RWPE1 (cell line): ENCODE data around the gene LRRC36.

Experiments used
- CTCF ChIA-PET: fragments of 350-600 bp; sonication (Branson Sonifier 250); formaldehyde crosslinking; extraction: SDS; loops from one replicate; lab custom pipeline; 2021; lab: Yijun Ruan, JAX
- POLR2A ChIA-PET: fragments of 400-600 bp; formaldehyde crosslinking; extraction: SDS; loops from one replicate; lab custom pipeline; 2020; ENCODE audit warnings: antibody characterized with exemption; ENCODE audit not compliant: low non-redundant PET; lab: Yijun Ruan, JAX
- DNase-seq: peaks from one replicate; pipeline ENCODE4 v3.0.0; 2012; ENCODE audit warnings: low spot score
- H3K27ac ChIP-seq: fragments of 450-650 bp; 2 replicates; pipeline ENCODE4 v1.5.1; 2017
- TF ChIP-seq, protein P1 (sequence below): fragments of 450-650 bp; conservative IDR thresholded peaks from 2 replicates; pipeline ENCODE4 v1.5.1; 2017; ENCODE audit warnings: low read depth, mild to moderate bottlenecking

Gene LRRC36

DNA sequence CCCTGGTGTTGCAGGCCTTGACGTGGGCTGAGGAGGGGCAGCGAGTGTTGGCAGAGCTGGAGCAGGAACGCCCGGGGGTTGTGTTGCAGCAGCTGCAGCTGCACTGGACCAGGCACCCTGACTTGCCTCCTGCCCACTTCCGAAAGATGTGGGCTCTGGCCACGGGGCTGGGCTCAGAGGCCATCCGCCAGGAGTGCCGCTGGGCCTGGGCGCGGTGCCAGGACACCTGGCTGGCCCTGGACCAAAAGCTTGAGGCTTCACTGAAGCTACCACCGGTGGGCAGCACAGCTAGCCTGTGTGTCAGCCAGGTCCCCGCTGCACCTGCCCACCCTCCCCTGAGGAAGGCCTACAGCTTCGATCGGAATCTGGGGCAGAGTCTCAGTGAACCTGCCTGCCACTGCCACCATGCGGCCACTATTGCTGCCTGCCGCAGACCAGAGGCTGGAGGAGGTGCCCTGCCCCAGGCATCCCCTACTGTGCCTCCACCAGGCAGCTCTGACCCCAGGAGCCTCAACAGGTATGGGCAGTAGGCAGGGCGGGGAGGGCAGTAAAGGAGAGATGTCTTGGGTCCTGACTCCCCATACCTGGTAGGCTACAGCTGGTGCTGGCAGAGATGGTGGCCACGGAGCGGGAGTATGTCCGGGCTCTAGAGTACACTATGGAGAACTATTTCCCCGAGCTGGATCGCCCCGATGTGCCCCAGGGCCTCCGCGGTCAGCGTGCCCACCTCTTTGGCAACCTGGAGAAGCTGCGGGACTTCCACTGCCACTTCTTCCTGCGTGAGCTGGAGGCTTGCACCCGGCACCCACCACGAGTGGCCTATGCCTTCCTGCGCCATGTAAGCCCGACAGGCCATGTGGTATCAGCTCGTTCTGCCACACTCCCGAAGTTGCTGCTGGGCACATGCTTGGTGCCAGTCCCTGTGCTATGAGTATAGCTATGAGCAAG lies 41.6 kb upstream of the LRRC36 start:
- ChIA-PET POLR2A (no interaction called here), CTCF (interaction anchor here (0.6 to 2.8 kb wide), 7 partner anchors 20 to 210 kb away, joined by 3 to 12 read pairs (median 4); no protein-coding TSS in a partner anchor)
- peak overlapping the region; percentile 65 for H3K27ac ChIP-seq
- TF ChIP-seq, protein P1, sequence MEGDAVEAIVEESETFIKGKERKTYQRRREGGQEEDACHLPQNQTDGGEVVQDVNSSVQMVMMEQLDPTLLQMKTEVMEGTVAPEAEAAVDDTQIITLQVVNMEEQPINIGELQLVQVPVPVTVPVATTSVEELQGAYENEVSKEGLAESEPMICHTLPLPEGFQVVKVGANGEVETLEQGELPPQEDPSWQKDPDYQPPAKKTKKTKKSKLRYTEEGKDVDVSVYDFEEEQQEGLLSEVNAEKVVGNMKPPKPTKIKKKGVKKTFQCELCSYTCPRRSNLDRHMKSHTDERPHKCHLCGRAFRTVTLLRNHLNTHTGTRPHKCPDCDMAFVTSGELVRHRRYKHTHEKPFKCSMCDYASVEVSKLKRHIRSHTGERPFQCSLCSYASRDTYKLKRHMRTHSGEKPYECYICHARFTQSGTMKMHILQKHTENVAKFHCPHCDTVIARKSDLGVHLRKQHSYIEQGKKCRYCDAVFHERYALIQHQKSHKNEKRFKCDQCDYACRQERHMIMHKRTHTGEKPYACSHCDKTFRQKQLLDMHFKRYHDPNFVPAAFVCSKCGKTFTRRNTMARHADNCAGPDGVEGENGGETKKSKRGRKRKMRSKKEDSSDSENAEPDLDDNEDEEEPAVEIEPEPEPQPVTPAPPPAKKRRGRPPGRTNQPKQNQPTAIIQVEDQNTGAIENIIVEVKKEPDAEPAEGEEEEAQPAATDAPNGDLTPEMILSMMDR = peak; percentile 33; the same call in 1 of the 2 replicates
- DNase-seq = no peak

DNA sequence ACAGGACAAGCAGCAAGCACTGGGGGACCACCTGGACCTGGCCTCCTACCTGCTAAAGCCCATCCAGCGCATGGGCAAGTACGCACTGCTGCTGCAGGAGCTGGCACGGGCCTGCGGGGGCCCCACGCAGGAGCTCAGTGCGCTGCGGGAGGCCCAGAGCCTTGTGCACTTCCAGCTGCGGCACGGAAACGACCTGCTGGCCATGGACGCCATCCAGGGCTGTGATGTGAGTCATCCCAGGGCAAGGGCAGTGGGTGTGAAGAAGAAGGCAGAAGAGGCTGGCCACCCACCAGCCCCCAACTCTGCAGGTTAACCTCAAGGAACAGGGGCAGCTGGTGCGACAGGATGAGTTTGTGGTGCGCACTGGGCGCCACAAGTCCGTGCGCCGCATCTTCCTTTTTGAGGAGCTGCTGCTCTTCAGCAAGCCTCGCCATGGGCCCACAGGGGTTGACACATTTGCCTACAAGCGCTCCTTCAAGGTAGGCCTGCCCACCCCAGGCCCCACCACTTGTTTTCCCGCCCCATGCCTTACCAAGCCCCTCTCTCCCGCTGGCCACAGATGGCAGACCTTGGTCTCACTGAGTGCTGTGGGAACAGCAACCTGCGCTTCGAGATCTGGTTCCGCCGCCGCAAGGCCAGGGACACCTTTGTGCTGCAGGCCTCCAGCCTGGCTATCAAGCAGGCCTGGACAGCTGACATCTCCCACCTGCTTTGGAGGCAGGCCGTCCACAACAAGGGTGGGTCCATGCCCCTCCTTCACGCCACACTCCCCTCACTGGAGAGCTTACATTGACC lies 40.0 kb upstream of the LRRC36 start:
- DNase-seq = no peak
- no peak overlapping the region for H3K27ac ChIP-seq
- CTCF ChIA-PET = interaction anchor here (0.6 to 2.8 kb wide), 3 partner anchors 26 to 291 kb away, joined by 3 to 12 read pairs (median 7); no protein-coding TSS in a partner anchor
- POLR2A ChIA-PET = no interaction called here
- TF ChIP-seq, protein P1 = no peak

DNA sequence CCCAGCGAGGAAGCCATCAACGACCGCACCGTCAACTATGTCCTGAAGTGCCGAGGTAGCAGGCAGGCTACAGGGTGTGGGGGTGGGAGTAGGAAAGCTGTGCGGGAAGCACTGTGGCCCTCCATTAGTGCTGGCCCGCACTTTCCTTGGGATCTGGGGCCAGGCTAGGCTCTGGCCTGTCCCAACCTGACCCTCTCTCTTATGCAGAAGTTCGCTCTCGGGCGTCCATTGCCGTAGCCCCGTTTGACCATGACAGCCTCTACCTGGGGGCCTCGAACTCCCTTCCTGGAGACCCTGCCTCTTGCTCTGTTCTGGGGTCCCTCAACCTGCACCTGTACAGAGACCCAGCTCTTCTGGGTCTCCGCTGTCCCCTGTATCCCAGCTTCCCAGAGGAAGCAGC lies 38.7 kb upstream of the LRRC36 start:
- POLR2A ChIA-PET = no interaction called here
- CTCF ChIA-PET = no interaction called here

DNA sequence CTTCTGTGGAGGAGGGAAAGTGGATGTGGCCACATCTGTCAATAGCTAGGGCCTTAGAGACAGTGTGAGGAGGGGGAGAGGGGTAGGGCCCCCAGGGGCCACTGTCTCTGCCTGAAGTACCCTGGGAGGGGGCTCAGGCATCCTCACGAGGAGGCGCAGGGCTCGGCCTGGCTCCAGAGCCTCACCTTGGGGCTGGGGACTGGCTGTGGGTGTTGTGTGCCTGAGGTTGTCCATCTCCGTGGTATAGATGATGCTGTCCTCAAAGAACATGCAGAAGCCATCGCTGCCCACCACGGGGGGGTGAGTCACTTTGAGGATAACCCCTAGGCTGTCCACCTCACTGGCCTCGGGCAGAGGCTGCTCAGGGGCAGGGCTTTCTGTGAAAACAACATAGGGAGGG lies 35.2 kb upstream of the LRRC36 start:
- no peak for DNase-seq
- no peak overlapping the region for H3K27ac ChIP-seq
- ChIA-PET CTCF (no interaction called here), POLR2A (no interaction called here)
- TF ChIP-seq, protein P1 = no peak

More for the DNA sequence above, 38.7 kb upstream of the LRRC36 start:
- no peak for DNase-seq
- H3K27ac ChIP-seq = no peak overlapping the region
- TF ChIP-seq, protein P1 = no peak

DNA sequence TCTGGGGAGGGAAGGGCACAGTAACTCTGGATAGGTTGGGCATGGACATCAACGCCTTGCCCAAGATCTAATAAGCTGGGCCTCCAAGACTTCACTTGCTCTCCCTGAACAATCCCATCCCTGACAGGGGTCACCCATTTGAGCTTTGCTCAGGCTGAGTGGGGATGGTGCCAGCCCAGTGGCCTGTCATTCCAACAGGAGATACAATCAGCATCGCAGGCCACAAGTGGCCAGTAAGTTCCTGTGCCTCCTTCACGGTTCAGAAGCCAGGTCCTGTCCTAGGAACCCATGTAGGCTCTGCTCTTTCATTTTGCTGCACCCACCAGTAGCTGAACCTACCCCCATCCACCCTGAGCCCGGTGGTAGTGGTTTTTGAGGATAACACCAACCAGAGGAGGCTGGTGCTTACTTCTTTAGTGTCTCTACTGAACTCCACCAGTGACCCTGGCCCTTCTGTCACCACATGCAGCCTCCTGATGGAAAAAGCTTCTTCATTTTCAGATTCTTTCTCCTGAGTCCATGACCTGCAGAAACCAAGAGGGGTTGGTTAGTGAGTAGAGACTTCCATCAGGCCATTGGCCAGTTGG lies 32.4 kb upstream of the LRRC36 start:
- CTCF ChIA-PET = interaction anchor here (0.6 kb wide), 1 partner anchor 18 kb away, joined by 3 read pairs; no protein-coding TSS in a partner anchor
- POLR2A ChIA-PET = no interaction called here
- no peak for DNase-seq
- no peak overlapping the region for H3K27ac ChIP-seq
- TF ChIP-seq, protein P1 = no peak

DNA sequence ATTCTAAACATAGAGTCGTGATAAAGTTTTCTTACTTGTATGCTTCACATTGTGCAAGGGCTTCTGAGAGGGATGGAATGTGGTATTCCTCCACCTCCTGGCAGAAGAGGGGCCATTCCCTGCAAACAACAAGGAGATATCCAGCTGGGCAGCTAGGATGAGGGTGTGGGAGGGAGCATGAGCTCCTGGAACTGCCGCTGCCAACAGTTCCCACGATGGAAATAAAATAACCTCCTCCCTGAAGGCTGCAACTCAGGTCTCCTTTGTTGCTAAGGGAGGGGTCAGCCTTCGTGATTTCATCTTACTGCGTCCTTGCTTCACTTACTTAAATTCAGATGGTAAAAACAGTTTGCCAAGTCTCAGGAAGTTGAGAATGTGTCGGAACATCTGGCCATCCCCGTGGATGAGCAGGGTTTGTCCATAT lies 31.7 kb upstream of the LRRC36 start:
- no peak overlapping the region for H3K27ac ChIP-seq
- no peak for DNase-seq
- CTCF ChIA-PET = no interaction called here
- POLR2A ChIA-PET = interaction anchor here (0.5 kb wide), 1 partner anchor 30 kb away, joined by 10 read pairs; no protein-coding TSS in a partner anchor
- TF ChIP-seq, protein P1 = no peak
